NT2/D1 (cell line): ENCODE data around the gene KCNK2.

Source experiments
- SUZ12 ChIP-seq: IDR thresholded peaks from 2 replicates; pipeline ENCODE4 v1.6.1; 2011; ENCODE audit not compliant: insufficient read length, insufficient read depth; ENCODE audit errors: extremely low read depth
- YY1 ChIP-seq: IDR thresholded peaks from 2 replicates; pipeline ENCODE4 v1.6.1; 2011; ENCODE audit not compliant: insufficient read length, insufficient read depth
- ZNF274 ChIP-seq: IDR thresholded peaks from 2 replicates; pipeline ENCODE4 v1.6.1; 2011; ENCODE audit warnings: mild to moderate bottlenecking, low read depth, low read length

- no peak for TF ChIP-seq YY1
- no peak for TF ChIP-seq SUZ12
- no peak for TF ChIP-seq ZNF274
These were observed 120.3 kb downstream of the KCNK2 start for GRCh38 chr1:215202868-215203267.
